Transverse colon (tissue), 4 donors: ENCODE measurements around the gene EFCAB8. TPM values are rescaled to one million over a fixed set of nuclear protein-coding genes. Genes with fewer than 3 reads are reported as not detected.

Experiments used
- DNase-seq: peaks from one replicate; pipeline ENCODE4 v3.0.0-alpha.2; 2019
- H3K27ac ChIP-seq, 4 donors: fragments of 200-600 bp; sonication (generic); 2 replicates each; pipeline ENCODE4 v1.5.1; 2016 to 2018; ENCODE audit warnings: inconsistent platforms in 4 of 4
- H3K27me3 ChIP-seq: fragments of 200-600 bp; sonication (generic); 2 replicates; pipeline ENCODE4 v1.5.1; 2017; ENCODE audit warnings: inconsistent platforms
- H3K36me3 ChIP-seq, 4 donors: fragments of 200-600 bp; sonication (generic); 2 replicates each; pipeline ENCODE4 v1.5.1; 2017 to 2019; ENCODE audit warnings: inconsistent platforms in 4 of 4
- H3K4me1 ChIP-seq, 4 donors: fragments of 200-600 bp; sonication (generic); 2 replicates each; pipeline ENCODE4 v1.5.1; 2017 to 2020; ENCODE audit warnings: inconsistent platforms in 4 of 4
- H3K4me3 ChIP-seq, 4 donors: fragments of 200-600 bp; sonication (generic); 1 replicate in 1 of 4; 2 replicates in 3 of 4; pipeline versions ENCODE4 v1.5.1 to v1.6.1; 2017 to 2019; ENCODE audit warnings: inconsistent platforms in 4 of 4
- H3K9me3 ChIP-seq, 2 donors: fragments of 200-600 bp; sonication (generic); 2 replicates each; pipeline ENCODE4 v1.5.1; 2017 to 2019; ENCODE audit warnings: inconsistent platforms in 2 of 2
- CTCF ChIP-seq, 5 experiments: fragments of 200-600 bp in 3 of 5; fragments of 450-650 bp in 2 of 5; sonication (generic) in 3 of 5; IDR thresholded peaks; 1 replicate in 2 of 5; 2 replicates in 3 of 5; pipeline ENCODE4 v1.5.1; 2016 to 2017; ENCODE audit warnings: antibody characterized with exemption in 5 of 5, inconsistent platforms in 3 of 5, mild to moderate bottlenecking in 2 of 5, moderate library complexity in 1 of 5
- EP300 ChIP-seq: sonication (generic); formaldehyde crosslinking; IDR thresholded peaks from one replicate; pipeline ENCODE4 v1.6.1; 2017; ENCODE audit warnings: antibody characterized with exemption, low read depth
- POLR2A ChIP-seq: fragments of 450-650 bp; IDR thresholded peaks from one replicate; pipeline ENCODE4 v1.6.1; 2016; ENCODE audit warnings: antibody characterized with exemption, mild to moderate bottlenecking, moderate library complexity
- POLR2AphosphoS5 ChIP-seq, 3 donors: sonication (generic); formaldehyde crosslinking; IDR thresholded peaks; one replicate each; pipeline ENCODE4 v1.6.1; 2016; ENCODE audit warnings: antibody characterized with exemption in 3 of 3
- WGBS, 2 donors: methylation state at CpG; one replicate each; pipeline ENCODE4 v1.1.5; 2018; ENCODE audit warnings: low coverage in 1 of 2; 5-methylcytosine and 5-hydroxymethylcytosine counted together
- in situ Hi-C, 4 donors: fragments of 200-750 bp; cut with MboI; loops; one replicate each; pipeline versions ENCODE4 v1.15.0 to v1.15.1; 2017; ENCODE audit warnings: low sequenced_read_pairs in 3 of 4, low pct_ligation_motif_present in 1 of 4, low pct_unique_long_range_greater_than_20kb in 1 of 4
- intact Hi-C: fragments of 100-400 bp; cut with DNase I; formaldehyde crosslinking; loops from one replicate; pipeline ENCODE4 v1.15.1; 2023; ENCODE audit warnings: low total_unique reads
- total RNA-seq, 4 donors: library from RNA; depleted of rRNA; stranded (reverse); fragments of >200 nt; gene quantifications; one replicate each; pipeline ENCODE4 v1.1.0, GENCODE V29; 2016

The EFCAB8 gene
- total RNA-seq, 4 donors from 2014 or later = 0.14 TPM; not detected in 3

GRCh38 chr20:32906871-32907495 lies 48.3 kb downstream of the EFCAB8 start:
- TF ChIP-seq CTCF (IDR thresholded peaks at IDR 0.05) (no peak), POLR2A (no peak), EP300 (no peak), POLR2AphosphoS5 (IDR thresholded peaks at IDR 0.05) (no peak)
- in situ Hi-C loops (loop anchor here in 2 of 4 donors (10.0 to 25.0 kb wide), 2 partner anchors 388 to 405 kb away; no protein-coding TSS in a partner anchor), intact Hi-C loops (loop anchor here (5.0 kb wide), 1 partner anchor 385 kb away; no protein-coding TSS in a partner anchor)
- no peaks in the 10 kb centered on the region for H3K9me3 ChIP-seq
- 83 to 100% methylated on average over 2 to 12 of the region's 13 CpGs for WGBS, 2 donors
- H3K36me3 ChIP-seq = no peaks in the 10 kb centered on the region
- H3K4me1 ChIP-seq = no peaks in the 10 kb centered on the region
- no peak overlapping the region for H3K27ac ChIP-seq
- H3K4me3 ChIP-seq = no peak overlapping the region
- no peaks in the 10 kb centered on the region for H3K27me3 ChIP-seq
- no peak for DNase-seq

- no peaks in the 10 kb centered on the region for H3K4me1 ChIP-seq
- H3K36me3 ChIP-seq = no peaks in the 10 kb centered on the region
- no peak for TF ChIP-seq POLR2AphosphoS5 (IDR thresholded peaks at IDR 0.05)
- no peak for TF ChIP-seq CTCF (IDR thresholded peaks at IDR 0.05)
- no peak for TF ChIP-seq EP300
- TF ChIP-seq POLR2A = no peak
- no peak overlapping the region for H3K27ac ChIP-seq
- no peaks in the 10 kb centered on the region for H3K9me3 ChIP-seq
- DNase-seq = no peak
- in situ Hi-C loops (loop anchor here in 2 of 4 donors (10.0 to 25.0 kb wide), 2 partner anchors 387 to 404 kb away; no protein-coding TSS in a partner anchor), intact Hi-C loops (loop anchor here (5.0 kb wide), 1 partner anchor 384 kb away; no protein-coding TSS in a partner anchor)
- H3K27me3 ChIP-seq = no peaks in the 10 kb centered on the region
- no peak overlapping the region for H3K4me3 ChIP-seq
- 79% methylated on average over 12 of the region's 13 CpGs; no CpG with 5 or more reads in 1 of the 2 donors for WGBS, 2 donors
Observed at GRCh38 chr20:32907886-32908285, 49.2 kb downstream of the EFCAB8 start.

GRCh38 chr20:32908334-32909292 lies 49.9 kb downstream of the EFCAB8 start:
- Histone ChIP-seq H3K27ac (no peak overlapping the region), H3K4me1 (no peaks in the 10 kb centered on the region), H3K4me3 (no peak overlapping the region), H3K36me3 (no peaks in the 10 kb centered on the region), H3K9me3 (no peaks in the 10 kb centered on the region), H3K27me3 (no peaks in the 10 kb centered on the region)
- TF ChIP-seq EP300 (no peak), POLR2AphosphoS5 (IDR thresholded peaks at IDR 0.05) (no peak), POLR2A (no peak), CTCF (IDR thresholded peaks at IDR 0.05) (no peak)
- 69 to 79% methylated on average over 3 to 19 of the region's 19 CpGs for WGBS, 2 donors
- in situ Hi-C loops = loop anchor here in 2 of 4 donors (10.0 to 25.0 kb wide), 2 partner anchors 386 to 404 kb away; no protein-coding TSS in a partner anchor
- intact Hi-C loops = loop anchor here (5.0 kb wide), 1 partner anchor 384 kb away; no protein-coding TSS in a partner anchor
- DNase-seq = no peak

GRCh38 chr20:32909451-32909850 lies 50.7 kb downstream of the EFCAB8 start:
- WGBS, 2 donors = 79% methylated on average over 9 of the region's 9 CpGs; no CpG with 5 or more reads in 1 of the 2 donors
- no peak for DNase-seq
- H3K27me3 ChIP-seq = no peaks in the 10 kb centered on the region
- in situ Hi-C loops = loop anchor here in 2 of 4 donors (10.0 to 25.0 kb wide), 2 partner anchors 385 to 403 kb away; no protein-coding TSS in a partner anchor
- no peaks in the 10 kb centered on the region for H3K4me1 ChIP-seq
- no peak overlapping the region for H3K27ac ChIP-seq
- H3K36me3 ChIP-seq = no peaks in the 10 kb centered on the region
- no peaks in the 10 kb centered on the region for H3K9me3 ChIP-seq
- TF ChIP-seq EP300 (no peak), CTCF (IDR thresholded peaks at IDR 0.05) (no peak), POLR2A (no peak), POLR2AphosphoS5 (IDR thresholded peaks at IDR 0.05) (no peak)
- intact Hi-C loops = loop anchor here (5.0 kb wide), 1 partner anchor 383 kb away; no protein-coding TSS in a partner anchor
- H3K4me3 ChIP-seq = no peak overlapping the region
